Neural cell (in vitro differentiated cells): ENCODE data around the gene SHBG. TPM values are rescaled to one million over a fixed set of nuclear protein-coding genes. Genes with fewer than 3 reads are reported as not detected.

ENCODE experiments used
- H2AFZ ChIP-seq: fragments of 200-600, 300-800 bp; sonication (generic), shearing (Covaris generic); 2 replicates; pipeline ENCODE4 v1.6.0; 2014; ENCODE audit warnings: low read depth, mild to moderate bottlenecking, antibody characterized with exemption, low read length, moderate library complexity
- H3F3A ChIP-seq: fragments of 200-600 bp; shearing (Covaris generic); 2 replicates; pipeline ENCODE4 v1.6.1; 2016; ENCODE audit warnings: mild to moderate bottlenecking, moderate library complexity, mixed read lengths, antibody characterized with exemption, low read length; ENCODE audit not compliant: insufficient read depth, poor library complexity, severe bottlenecking
- H3K27ac ChIP-seq: fragments of 200-600, 300-800 bp; sonication (generic), shearing (Covaris generic); 2 replicates; pipeline ENCODE4 v1.5.1; 2014; ENCODE audit warnings: mild to moderate bottlenecking, low read length, moderate library complexity
- H3K27me3 ChIP-seq: fragments of 300-800, 200-600 bp; sonication (generic), shearing (Covaris generic); 2 replicates; pipeline ENCODE4 v1.6.0; 2014; ENCODE audit warnings: mild to moderate bottlenecking, low read depth, low read length, moderate library complexity; ENCODE audit not compliant: insufficient read depth
- H3K36me3 ChIP-seq: fragments of 300-800, 200-600 bp; sonication (generic), shearing (Covaris generic); 2 replicates; pipeline ENCODE4 v1.5.1; 2014; ENCODE audit warnings: mild to moderate bottlenecking, antibody characterized with exemption, low read length, moderate library complexity; ENCODE audit not compliant: insufficient read depth
- H3K4me2 ChIP-seq: fragments of 300-800, 200-600 bp; sonication (generic), shearing (Covaris generic); 2 replicates; pipeline ENCODE4 v1.6.0; 2014; ENCODE audit warnings: mild to moderate bottlenecking, low read length
- H3K4me3 ChIP-seq: fragments of 300-800, 200-600 bp; sonication (generic), shearing (Covaris generic); 2 replicates; pipeline ENCODE4 v1.5.1; 2014; ENCODE audit warnings: mild to moderate bottlenecking, low read length, moderate library complexity
- H3K79me2 ChIP-seq: fragments of 200-600 bp; shearing (Covaris generic); replicated peaks from 2 replicates; pipeline ENCODE4 v1.6.0; 2014; ENCODE audit warnings: mild to moderate bottlenecking, low read length, moderate library complexity; ENCODE audit not compliant: insufficient read depth
- H3K9ac ChIP-seq: fragments of 300-800, 200-600 bp; sonication (generic), shearing (Covaris generic); 2 replicates; pipeline ENCODE4 v1.6.1; 2016; ENCODE audit warnings: mild to moderate bottlenecking, low read length, mixed read lengths
- H3K9me2 ChIP-seq: fragments of 200-600 bp; shearing (Covaris generic); 2 replicates; pipeline ENCODE4 v1.6.1; 2016; ENCODE audit warnings: mild to moderate bottlenecking, low read length, mixed read lengths; ENCODE audit not compliant: insufficient read depth
- H3K9me3 ChIP-seq: fragments of 200-600, 300-800 bp; sonication (generic), shearing (Covaris generic); 2 replicates; pipeline ENCODE4 v1.6.1; 2016; ENCODE audit warnings: mild to moderate bottlenecking, mixed run types, low read length, moderate library complexity, mixed read lengths
- H4K20me1 ChIP-seq: fragments of 200-600 bp; shearing (Covaris generic); 2 replicates; pipeline ENCODE4 v1.6.1; 2016; ENCODE audit warnings: mild to moderate bottlenecking, mixed run types; ENCODE audit not compliant: insufficient read depth
- CTCF ChIP-seq: fragments of 450-650 bp; IDR thresholded peaks from 2 replicates; pipeline ENCODE4 v1.5.1; 2014; ENCODE audit warnings: antibody characterized with exemption, mild to moderate bottlenecking, moderate library complexity; ENCODE audit not compliant: poor library complexity, severe bottlenecking
- EP300 ChIP-seq: fragments of 450-650 bp; conservative IDR thresholded peaks from 2 replicates; pipeline ENCODE4 v1.6.1; 2014; ENCODE audit warnings: antibody characterized with exemption, mild to moderate bottlenecking, moderate library complexity; ENCODE audit not compliant: poor library complexity, severe bottlenecking
- EZH2 ChIP-seq: fragments of 200-600, 300-800 bp; shearing (Covaris generic), sonication (generic); IDR thresholded peaks from 2 replicates; pipeline ENCODE4 v1.6.1; 2014; ENCODE audit warnings: antibody characterized with exemption, low read length, borderline replicate concordance, mild to moderate bottlenecking; ENCODE audit not compliant: insufficient read depth, poor library complexity, severe bottlenecking
- MXI1 ChIP-seq: fragments of 450-650 bp; conservative IDR thresholded peaks from 2 replicates; pipeline ENCODE4 v1.6.1; 2014; ENCODE audit warnings: antibody characterized with exemption, mild to moderate bottlenecking; ENCODE audit not compliant: poor library complexity, severe bottlenecking
- POLR2AphosphoS5 ChIP-seq: IDR thresholded peaks from 2 replicates; pipeline ENCODE4 v1.6.1; 2012
- RAD21 ChIP-seq: fragments of 450-650 bp; conservative IDR thresholded peaks from 2 replicates; pipeline ENCODE4 v1.6.1; 2014; ENCODE audit warnings: antibody characterized with exemption, mild to moderate bottlenecking, moderate library complexity
- REST ChIP-seq: IDR thresholded peaks from 2 replicates; pipeline ENCODE4 v1.6.1; 2012; ENCODE audit warnings: borderline replicate concordance
- SMC3 ChIP-seq: fragments of 450-650 bp; conservative IDR thresholded peaks from 2 replicates; pipeline ENCODE4 v1.6.1; 2014; ENCODE audit warnings: antibody characterized with exemption, mild to moderate bottlenecking, moderate library complexity; ENCODE audit not compliant: poor library complexity
- TAF1 ChIP-seq: IDR thresholded peaks from 2 replicates; pipeline ENCODE4 v1.6.1; 2012; ENCODE audit warnings: low read depth
- polyA plus RNA-seq: library from polyadenylated mRNA; depleted of rRNA; stranded (reverse); fragments of >200 nt; gene quantifications from 2 replicates; pipeline ENCODE4 v1.2.3, GENCODE V29; 2014

Gene SHBG
- polyA plus RNA-seq, 1 donor from 2014 or later, result 0.90 TPM

- no peak overlapping the region for H3K4me2 ChIP-seq
- no peaks in the 10 kb centered on the region for H3K9me3 ChIP-seq
- peaks cover 40% of the 10 kb centered on the region for H3K79me2 ChIP-seq
- H3K27me3 ChIP-seq, result no peaks in the 10 kb centered on the region
- no peaks in the 10 kb centered on the region for H3F3A ChIP-seq
- H3K36me3 ChIP-seq, result no peaks in the 10 kb centered on the region
- H3K9ac ChIP-seq, result peak overlapping the region; percentile 61
- peak overlapping the region; percentile 64 for H3K4me3 ChIP-seq
- no peaks in the 10 kb centered on the region for H4K20me1 ChIP-seq
- H3K9me2 ChIP-seq, result no peaks in the 10 kb centered on the region
- H3K27ac ChIP-seq, result peak overlapping the region; percentile 76
- H2AFZ ChIP-seq, result no peak overlapping the region
- TF ChIP-seq REST, result no peak
- no peak for TF ChIP-seq EZH2
- TF ChIP-seq MXI1, result no peak
- TF ChIP-seq CTCF, result no peak
- no peak for TF ChIP-seq POLR2AphosphoS5
- TF ChIP-seq TAF1, result no peak
- TF ChIP-seq EP300, result no peak
- TF ChIP-seq SMC3, result no peak
- no peak for TF ChIP-seq RAD21
Measured at GRCh38 chr17:7615265-7615747, 14.6 kb upstream of the SHBG start.

- Histone ChIP-seq H3K27ac (no peak overlapping the region), H3K4me2 (no peak overlapping the region), H2AFZ (no peak overlapping the region), H3K36me3 (no peaks in the 10 kb centered on the region), H4K20me1 (no peaks in the 10 kb centered on the region), H3F3A (no peaks in the 10 kb centered on the region), H3K9ac (no peak overlapping the region), H3K79me2 (peaks cover 8% of the 10 kb centered on the region), H3K4me3 (no peak overlapping the region), H3K27me3 (no peaks in the 10 kb centered on the region), H3K9me3 (no peaks in the 10 kb centered on the region), H3K9me2 (no peaks in the 10 kb centered on the region)
- TF ChIP-seq CTCF (no peak), REST (no peak), RAD21 (no peak), MXI1 (no peak), POLR2AphosphoS5 (no peak), EP300 (no peak), EZH2 (no peak), TAF1 (no peak), SMC3 (no peak)
Measured at GRCh38 chr17:7618608-7619007, 11.3 kb upstream of the SHBG start.
